Omental fat pad (tissue), 4 donors: Measurements from ENCODE around the gene MAST4. TPM values are rescaled to one million over a fixed set of nuclear protein-coding genes. Genes with fewer than 3 reads are reported as not detected.

Experiments
- ATAC-seq: fragments of 150-250 bp; one replicate; pipeline ENCODE4 v1.9.1; 2016; ENCODE audit warnings: mild to moderate bottlenecking, moderate library complexity; ENCODE audit not compliant: low FRiP score
- DNase-seq: peaks from one replicate; pipeline ENCODE4 v3.0.0-alpha.2; 2019; ENCODE audit warnings: low spot score
- total RNA-seq, 4 donors: library from RNA; depleted of rRNA; stranded (reverse); fragments of >200 nt; gene quantifications; one replicate each; pipeline ENCODE4 v1.1.0, GENCODE V29; 2016
- TF ChIP-seq, protein P1 (sequence below), 3 donors: fragments of 450-650 bp; IDR thresholded peaks; one replicate each; pipeline ENCODE4 v1.5.1; 2016 to 2017; ENCODE audit warnings: antibody characterized with exemption in 3 of 3, mild to moderate bottlenecking in 3 of 3, moderate library complexity in 2 of 3

Gene MAST4
- total RNA-seq, 4 donors from 2014 or later, result 52.2 to 76.8 (median 57.3) TPM

- ATAC-seq (no peak), DNase-seq (no peak)
- TF ChIP-seq, protein P1, sequence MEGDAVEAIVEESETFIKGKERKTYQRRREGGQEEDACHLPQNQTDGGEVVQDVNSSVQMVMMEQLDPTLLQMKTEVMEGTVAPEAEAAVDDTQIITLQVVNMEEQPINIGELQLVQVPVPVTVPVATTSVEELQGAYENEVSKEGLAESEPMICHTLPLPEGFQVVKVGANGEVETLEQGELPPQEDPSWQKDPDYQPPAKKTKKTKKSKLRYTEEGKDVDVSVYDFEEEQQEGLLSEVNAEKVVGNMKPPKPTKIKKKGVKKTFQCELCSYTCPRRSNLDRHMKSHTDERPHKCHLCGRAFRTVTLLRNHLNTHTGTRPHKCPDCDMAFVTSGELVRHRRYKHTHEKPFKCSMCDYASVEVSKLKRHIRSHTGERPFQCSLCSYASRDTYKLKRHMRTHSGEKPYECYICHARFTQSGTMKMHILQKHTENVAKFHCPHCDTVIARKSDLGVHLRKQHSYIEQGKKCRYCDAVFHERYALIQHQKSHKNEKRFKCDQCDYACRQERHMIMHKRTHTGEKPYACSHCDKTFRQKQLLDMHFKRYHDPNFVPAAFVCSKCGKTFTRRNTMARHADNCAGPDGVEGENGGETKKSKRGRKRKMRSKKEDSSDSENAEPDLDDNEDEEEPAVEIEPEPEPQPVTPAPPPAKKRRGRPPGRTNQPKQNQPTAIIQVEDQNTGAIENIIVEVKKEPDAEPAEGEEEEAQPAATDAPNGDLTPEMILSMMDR (IDR thresholded peaks at IDR 0.05), result no peak
These were observed 108.7 kb downstream of the MAST4 start for GRCh38 chr5:66704790-66705425.

DNA sequence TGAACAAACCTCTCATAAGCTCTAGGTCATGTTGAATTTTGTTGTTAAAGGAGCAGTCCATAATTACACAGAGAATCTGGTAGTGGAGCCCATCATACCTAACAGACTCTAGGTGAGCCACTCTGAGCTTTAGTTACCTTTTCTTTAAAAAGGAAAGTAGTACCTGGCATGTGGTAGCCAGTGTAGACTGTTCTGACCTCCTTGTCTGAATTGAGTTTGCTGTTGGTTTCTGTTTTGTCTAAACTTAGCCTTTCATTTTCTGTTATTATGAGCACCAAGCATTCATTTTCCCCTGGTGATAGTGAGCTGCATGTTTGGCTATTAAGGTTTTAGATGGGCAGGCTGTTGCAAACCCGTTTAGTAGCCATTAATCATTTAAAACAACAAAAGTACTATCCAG is 112.2 kb downstream of the MAST4 start:
- ATAC-seq, result no peak

DNA sequence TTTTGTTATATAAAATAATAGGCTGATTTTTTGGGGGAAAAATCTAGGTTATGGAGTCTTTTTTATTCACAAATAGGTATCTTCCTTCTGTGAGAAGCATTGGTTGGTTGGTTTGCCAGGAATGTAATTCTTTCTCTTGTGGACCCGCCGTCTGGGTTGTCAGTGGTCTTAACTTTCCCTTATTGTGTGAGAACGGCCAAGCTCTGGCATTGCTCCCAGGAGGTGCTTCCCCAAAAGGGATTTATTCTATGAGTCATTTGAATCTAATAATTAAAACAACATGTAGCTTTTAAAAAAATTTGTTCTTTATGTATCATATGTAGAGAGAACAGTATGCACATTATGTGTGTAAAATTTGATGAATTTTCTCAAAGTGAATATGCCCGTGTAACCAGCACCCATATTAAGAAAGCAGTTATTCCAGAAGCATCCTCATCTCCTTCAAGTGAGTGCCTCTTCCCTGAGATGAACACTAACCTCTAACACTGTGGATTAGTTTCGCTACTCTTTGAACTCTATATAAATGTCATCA is 114.4 kb downstream of the MAST4 start:
- TF ChIP-seq, protein P1 (IDR thresholded peaks at IDR 0.05), result no peak
- ATAC-seq, result peak; percentile 52
- no peak for DNase-seq

More for the DNA sequence above, 112.2 kb downstream of the MAST4 start:
- no peak for DNase-seq
- TF ChIP-seq, protein P1 (IDR thresholded peaks at IDR 0.05), result no peak

- ATAC-seq, result peak; percentile 60
- TF ChIP-seq, protein P1 (IDR thresholded peaks at IDR 0.05), result no peak
These were observed 117.8 kb downstream of the MAST4 start for GRCh38 chr5:66713998-66714397.

DNA sequence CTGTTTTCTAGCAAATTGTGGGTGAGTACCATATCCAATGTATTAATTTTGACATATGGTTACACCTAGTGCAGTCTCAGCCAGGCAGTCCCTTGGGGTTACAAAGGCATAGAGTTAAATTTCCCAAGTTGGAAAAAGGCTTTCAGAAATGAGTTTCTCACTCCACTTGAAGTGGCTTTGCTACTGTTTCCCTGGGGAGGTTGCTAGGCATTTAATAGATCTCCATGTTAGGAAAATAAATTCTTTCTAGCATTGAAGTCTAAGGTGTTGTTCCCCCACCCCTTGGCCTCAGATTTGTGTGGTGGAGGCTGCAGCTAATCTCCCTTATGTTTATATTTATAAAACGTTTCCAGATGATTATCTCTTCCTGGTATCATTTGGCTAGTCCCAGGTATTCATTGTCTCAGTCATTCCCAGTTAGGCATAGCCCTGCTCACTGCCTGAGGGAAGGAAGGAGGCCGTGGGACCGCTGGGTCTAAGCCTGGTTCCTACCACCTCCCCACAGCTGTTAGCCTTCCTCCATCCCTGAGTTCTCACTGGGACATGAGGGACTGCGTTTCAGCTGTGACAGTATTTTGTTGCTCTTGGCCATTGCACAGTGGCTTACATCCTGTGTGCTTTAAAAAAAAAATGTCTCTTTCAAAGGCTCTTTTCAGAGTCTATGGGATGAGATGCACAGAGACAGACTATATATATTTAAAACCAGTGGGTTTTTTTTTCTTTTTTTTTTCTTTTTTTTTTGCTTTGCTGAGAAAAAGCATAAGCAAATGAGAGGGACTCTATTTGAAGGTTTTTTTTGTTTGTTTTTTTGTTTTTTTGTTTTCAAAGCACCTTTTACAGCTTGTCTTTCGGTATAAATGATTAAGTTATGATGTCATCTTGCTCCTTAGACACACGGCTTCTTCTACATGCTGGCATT is 121.5 kb downstream of the MAST4 start:
- TF ChIP-seq, protein P1 (IDR thresholded peaks at IDR 0.05), result no peak
- ATAC-seq, result no peak
- no peak for DNase-seq

More at GRCh38 chr5:66713998-66714397, 117.8 kb downstream of the MAST4 start:
- no peak for DNase-seq

GRCh38 chr5:66718374-66719002 is 122.3 kb downstream of the MAST4 start:
- TF ChIP-seq, protein P1 (IDR thresholded peaks at IDR 0.05), result no peak
- DNase-seq (no peak), ATAC-seq (no peak)
